ENCODE measurements around the gene FADS2.
"Not testable (repeated sequence)": the region's sequence is repeated elsewhere in the genome, so short reads cannot be mapped to it uniquely, and the experiment has no call there.

Gene FADS2

GRCh38 chr11:61870541-61871031, 42.5 kb downstream of the FADS2 start:
- no peak for DNase-seq

GRCh38 chr11:61871158-61871597, 43.1 kb downstream of the FADS2 start:
- peak; percentile 36 for DNase-seq

- DNase-seq = no peak
Observed at GRCh38 chr11:61872935-61873565, 45.0 kb downstream of the FADS2 start.

- DNase-seq = no peak
Observed at GRCh38 chr11:61873588-61874376, 45.7 kb downstream of the FADS2 start.

- DNase-seq = no peak
Observed at GRCh38 chr11:61874377-61874809, 46.3 kb downstream of the FADS2 start.

GRCh38 chr11:61874853-61875252, 46.8 kb downstream of the FADS2 start:
- DNase-seq = no peak

- DNase-seq = no peak
Observed at GRCh38 chr11:61875698-61876097, 47.6 kb downstream of the FADS2 start.

GRCh38 chr11:61879152-61879551, 51.1 kb downstream of the FADS2 start:
- DNase-seq = no peak

GRCh38 chr11:61880031-61880430, 51.9 kb downstream of the FADS2 start:
- DNase-seq = no peak

GRCh38 chr11:61880454-61880853, 52.4 kb downstream of the FADS2 start:
- no peak for DNase-seq

GRCh38 chr11:61881397-61881796, 53.3 kb downstream of the FADS2 start:
- no peak for DNase-seq

GRCh38 chr11:61882267-61882666, 54.2 kb downstream of the FADS2 start:
- DNase-seq = not testable (repeated sequence)

- no peak for DNase-seq
Observed at GRCh38 chr11:61882879-61883278, 54.8 kb downstream of the FADS2 start.

GRCh38 chr11:61883327-61883726, 55.2 kb downstream of the FADS2 start:
- DNase-seq = no peak

- DNase-seq = no peak
Observed at GRCh38 chr11:61883947-61884346, 55.8 kb downstream of the FADS2 start.

- no peak for DNase-seq
Observed at GRCh38 chr11:61885166-61885778, 57.2 kb downstream of the FADS2 start.

GRCh38 chr11:61885784-61886580, 57.9 kb downstream of the FADS2 start:
- no peak for DNase-seq

GRCh38 chr11:61886643-61887042, 58.5 kb downstream of the FADS2 start:
- DNase-seq = no peak

- no peak for DNase-seq
Observed at GRCh38 chr11:61887839-61888494, 59.9 kb downstream of the FADS2 start.

- DNase-seq = no peak
Observed at GRCh38 chr11:61888590-61888989, 60.5 kb downstream of the FADS2 start.

GRCh38 chr11:61889831-61890230, 61.7 kb downstream of the FADS2 start:
- no peak for DNase-seq

All from CD4-positive, alpha-beta T cell treated with Interleukin-4 for 4 hours (primary cell).